ENCODE measurements around the gene HPSE2. TPM values are rescaled to one million over a fixed set of nuclear protein-coding genes. Genes with fewer than 3 reads are reported as not detected.

The HPSE2 gene
- total and polyA plus RNA-seq, 2 of the 13 experiments (the other 11 are each of a cell fraction or from before 2014, with no cell fraction given) = 0.01 TPM; not detected in 1

- TF ChIP-seq BORCS8-MEF2B (CRISPR knock-in tag; IDR thresholded peaks at IDR 0.05) = 0 out of 2 replicates have a peak, but pooled peaks have one; percentile 17
- TF ChIP-seq SNAPC2 (CRISPR knock-in tag; IDR thresholded peaks at IDR 0.05) = no peak
- no peak for TF ChIP-seq ISL2 (CRISPR knock-in tag; IDR thresholded peaks at IDR 0.05)
- 0 out of 2 replicates have a peak, but pooled peaks have one; percentile 25 for TF ChIP-seq CBFB (CRISPR knock-in tag; IDR thresholded peaks at IDR 0.05)
- no peak for TF ChIP-seq ZNF121 (CRISPR knock-in tag; IDR thresholded peaks at IDR 0.05)
- no peak for TF ChIP-seq SUZ12 (IDR thresholded peaks at IDR 0.05; ENCODE audit: low read depth, low read length)
- TF ChIP-seq YY1 (IDR thresholded peaks at IDR 0.05; ENCODE audit: insufficient read depth, insufficient replicate concordance, low read depth, low read length) = peak; percentile 20
- TF ChIP-seq PREB (CRISPR knock-in tag; IDR thresholded peaks at IDR 0.05) = no peak
- TF ChIP-seq ZKSCAN5 (CRISPR knock-in tag; IDR thresholded peaks at IDR 0.05) = no peak
Observed at GRCh38 chr10:98467506-98468318, 767.9 kb downstream of the HPSE2 start (continued).

GRCh38 chr10:98466861-98467505 is 768.7 kb downstream of the HPSE2 start:
- WGBS (ENCODE audit: low lambda C conversion rate) = 35% methylated on average over 15 of the region's 15 CpGs
- Histone ChIP-seq H4K20me1 (ENCODE audit: insufficient read depth, low read length) (no peaks in the 10 kb centered on the region), H3K4me1 (ENCODE audit: insufficient read depth, low read length) (no peaks in the 10 kb centered on the region), H3K9ac (ENCODE audit: insufficient read depth, low read depth, low read length) (no peak overlapping the region), H3K36me3 (replicated peaks in 1 of 2; ENCODE audit: control insufficient read depth in 1 of 2, insufficient read depth in 2 of 2, low read length in 2 of 2) (no peaks in the 10 kb centered on the region), H3K79me2 (ENCODE audit: insufficient read depth, low read length) (no peaks in the 10 kb centered on the region), H3K27me3 (ENCODE audit: control insufficient read depth in 1 of 2, insufficient read depth in 2 of 2, low read length in 2 of 2) (peaks cover 4 to 23% of the 10 kb centered on the region in 2 experiments), H3K9me3 (ENCODE audit: low read length) (no peaks in the 10 kb centered on the region), H3K4me3 (replicated peaks in 1 of 3; ENCODE audit: insufficient read depth in 1 of 3, low read depth in 2 of 3, low read length in 3 of 3) (no peak overlapping the region), H3K4me2 (ENCODE audit: low read depth, low read length) (peak overlapping the region; percentile 97), H2AFZ (ENCODE audit: low read length) (no peak overlapping the region), H3K27ac (ENCODE audit: extremely low read length, insufficient read depth, low read length) (no peak overlapping the region)
- no TSS peak for BruUV-seq (replicated peaks)
- in situ Hi-C loops (cut with HindIII; ENCODE audit: extremely low pct_ligation_motif_present, low pct_unique_long_range_greater_than_20kb) = loop anchor here (5.0 to 25.0 kb wide), 2 partner anchors 195 to 570 kb away; no protein-coding TSS in a partner anchor
- ATAC-seq (no peak; the same call in 2 of the 3 replicates), DNase-seq (ENCODE audit: low spot score) (no peak), FAIRE-seq (no peak)
- ChIA-PET POLR2A (interaction anchor here (1.6 kb wide), 1 partner anchor 52 kb away, joined by 5 read pairs; the partner anchor contains the start of gene PYROXD2), CTCF (ENCODE audit: low intra/inter-chr PET ratio, low total read pairs) (interaction anchor here (0.8 to 2.4 kb wide), 5 partner anchors 194 to 810 kb away, joined by 3 to 26 read pairs (median 9); no protein-coding TSS in a partner anchor)
- TF ChIP-seq SALL2 (CRISPR knock-in tag; IDR thresholded peaks at IDR 0.05) (no peak), ZFP91 (CRISPR knock-in tag; IDR thresholded peaks at IDR 0.05; ENCODE audit: borderline replicate concordance) (no peak), POLR2AphosphoS5 (IDR thresholded peaks at IDR 0.05; ENCODE audit: low read depth, low read length) (no peak), PHF5A (CRISPR knock-in tag; IDR thresholded peaks at IDR 0.05; ENCODE audit: low read depth, unreplicated experiment) (no peak), ZNF292 (CRISPR knock-in tag; IDR thresholded peaks at IDR 0.05; ENCODE audit: borderline replicate concordance, low read depth) (no peak), ZFP36L2 (CRISPR knock-in tag; IDR thresholded peaks at IDR 0.05) (no peak), TBX2 (CRISPR knock-in tag; IDR thresholded peaks at IDR 0.05; ENCODE audit: borderline replicate concordance) (no peak), FOXP1 (IDR thresholded peaks at IDR 0.05) (no peak), FOXP1 (CRISPR knock-in tag; IDR thresholded peaks at IDR 0.05) (no peak), HOXA5 (CRISPR knock-in tag; IDR thresholded peaks at IDR 0.05) (no peak), ZNF530 (CRISPR knock-in tag; IDR thresholded peaks at IDR 0.05; ENCODE audit: low read depth) (no peak), ZNF12 (CRISPR knock-in tag; IDR thresholded peaks at IDR 0.05) (no peak)
- intact Hi-C loops (cut with micrococcal nuclease; ENCODE audit: unreplicated experiment) = loop anchor here (1.0 to 10.0 kb wide), 5 partner anchors 197 to 779 kb away; no protein-coding TSS in a partner anchor
